ACC112 (cell line): ENCODE data around the gene FCER1A.

Experiments
- H2AFZ ChIP-seq: fragments of 200-600 bp; sonication (generic); one replicate; pipeline ENCODE4 v1.6.0; 2017; ENCODE audit warnings: antibody characterized with exemption, low read length; ENCODE audit not compliant: unreplicated experiment
- H3K27ac ChIP-seq: fragments of 200-600 bp; sonication (generic); 2 replicates; pipeline ENCODE4 v1.5.1; 2014; ENCODE audit warnings: low read depth, mild to moderate bottlenecking, antibody characterized with exemption, low read length, moderate library complexity
- H3K27me3 ChIP-seq: fragments of 200-600 bp; sonication (generic); 2 replicates; pipeline ENCODE4 v1.6.1; 2014; ENCODE audit warnings: mild to moderate bottlenecking, antibody characterized with exemption, low read length, moderate library complexity, mixed read lengths; ENCODE audit not compliant: insufficient read depth
- H3K36me3 ChIP-seq: fragments of 200-600 bp; sonication (generic); 2 replicates; pipeline ENCODE4 v1.6.1; 2016; ENCODE audit warnings: mild to moderate bottlenecking, antibody characterized with exemption, low read length, moderate library complexity, mixed read lengths; ENCODE audit not compliant: insufficient read depth
- H3K4me1 ChIP-seq: fragments of 200-600 bp; sonication (generic); one replicate; pipeline ENCODE4 v1.6.1; 2016; ENCODE audit warnings: low read length, mixed read lengths; ENCODE audit not compliant: insufficient read depth, unreplicated experiment, control insufficient read depth
- H3K4me3 ChIP-seq: fragments of 200-600 bp; sonication (generic); 2 replicates; pipeline ENCODE4 v1.5.1; 2014; ENCODE audit warnings: mild to moderate bottlenecking, low read depth, low read length
- H3K79me2 ChIP-seq: fragments of 200-600 bp; sonication (generic); one replicate; pipeline ENCODE4 v1.6.0; 2016; ENCODE audit warnings: low read length; ENCODE audit not compliant: control insufficient read depth, unreplicated experiment, insufficient read depth

Gene FCER1A

GRCh38 chr1:159302095-159302494, at the start of gene FCER1A:
TSS of gene FCER1A (plus strand) at chr1:159302336. CDS start at chr1:159302365, 29 bp downstream.
- Histone ChIP-seq H3K4me3 (no peak within 1 kb of the TSS), H3K27ac (no peak within 1 kb of the TSS), H3K36me3 (no peaks in the 10 kb centered on the region), H3K79me2 (no peaks in the 10 kb centered on the region), H2AFZ (no peak within 1 kb of the TSS), H3K4me1 (no peaks in the 10 kb centered on the region), H3K27me3 (peaks cover 5% of the 10 kb centered on the region)

DNA sequence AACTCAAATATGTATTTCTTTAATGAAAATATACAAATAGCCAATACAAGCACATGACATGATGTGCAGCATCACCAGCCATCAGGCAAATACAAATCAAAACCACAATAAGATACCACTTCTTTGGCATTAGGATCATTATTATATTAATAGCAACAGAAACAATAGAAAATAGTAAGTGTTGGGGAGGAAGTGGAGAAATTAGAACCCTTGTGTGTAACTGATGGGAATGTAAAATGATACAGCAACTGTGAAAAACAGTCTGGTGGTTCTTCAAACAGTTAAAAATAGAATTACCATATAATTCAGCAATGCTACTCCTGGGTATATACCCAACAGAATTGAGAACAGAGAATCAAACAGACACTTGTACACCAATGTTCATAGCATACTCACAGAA, 40.8 kb upstream of the FCER1A start:
- no peak overlapping the region for H3K27ac ChIP-seq
- H3K79me2 ChIP-seq: no peaks in the 10 kb centered on the region
- no peaks in the 10 kb centered on the region for H3K36me3 ChIP-seq
- peaks cover 4% of the 10 kb centered on the region for H3K4me1 ChIP-seq
- no peak overlapping the region for H3K4me3 ChIP-seq
- H2AFZ ChIP-seq: no peak overlapping the region
- no peaks in the 10 kb centered on the region for H3K27me3 ChIP-seq

- peaks cover 4% of the 10 kb centered on the region for H3K4me1 ChIP-seq
- no peak overlapping the region for H2AFZ ChIP-seq
- no peaks in the 10 kb centered on the region for H3K79me2 ChIP-seq
- H3K27me3 ChIP-seq: no peaks in the 10 kb centered on the region
- no peak overlapping the region for H3K4me3 ChIP-seq
- no peaks in the 10 kb centered on the region for H3K36me3 ChIP-seq
- no peak overlapping the region for H3K27ac ChIP-seq
These were observed 40.2 kb upstream of the FCER1A start for GRCh38 chr1:159261721-159262494.

GRCh38 chr1:159266832-159267231, 35.3 kb upstream of the FCER1A start:
- H3K4me3 ChIP-seq: no peak overlapping the region
- H3K79me2 ChIP-seq: no peaks in the 10 kb centered on the region
- no peak overlapping the region for H3K27ac ChIP-seq
- H2AFZ ChIP-seq: no peak overlapping the region
- no peaks in the 10 kb centered on the region for H3K4me1 ChIP-seq
- H3K27me3 ChIP-seq: peaks cover 12% of the 10 kb centered on the region; the same call in 1 of the 2 replicates
- H3K36me3 ChIP-seq: no peaks in the 10 kb centered on the region

GRCh38 chr1:159274631-159275030, 27.5 kb upstream of the FCER1A start:
- H3K79me2 ChIP-seq: no peaks in the 10 kb centered on the region
- no peaks in the 10 kb centered on the region for H3K36me3 ChIP-seq
- H3K27me3 ChIP-seq: peaks cover 28% of the 10 kb centered on the region
- H3K4me1 ChIP-seq: no peaks in the 10 kb centered on the region
- H2AFZ ChIP-seq: no peak overlapping the region
- no peak overlapping the region for H3K4me3 ChIP-seq
- no peak overlapping the region for H3K27ac ChIP-seq

DNA sequence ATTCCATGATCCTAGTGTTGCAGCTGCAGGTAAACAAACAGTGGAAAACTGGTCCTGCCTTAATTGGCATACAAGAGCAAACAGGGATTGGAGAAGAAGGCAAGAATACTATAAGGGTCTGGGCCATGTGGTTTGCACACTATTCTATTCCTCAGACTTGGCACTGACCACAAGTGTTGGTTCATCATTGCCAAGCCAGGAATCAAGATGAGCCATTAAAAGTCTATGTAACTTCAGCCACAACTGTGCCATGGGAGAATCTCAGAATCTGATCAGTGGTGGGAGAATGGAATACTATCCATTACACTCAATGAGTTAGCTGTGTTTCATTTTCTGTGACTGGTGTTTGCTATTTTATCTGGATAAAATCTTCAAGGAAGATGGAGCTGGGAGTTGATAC, 26.2 kb upstream of the FCER1A start:
- Histone ChIP-seq H3K4me3 (no peak overlapping the region), H3K27ac (no peak overlapping the region), H3K4me1 (no peaks in the 10 kb centered on the region), H3K79me2 (no peaks in the 10 kb centered on the region), H2AFZ (no peak overlapping the region), H3K36me3 (no peaks in the 10 kb centered on the region), H3K27me3 (peaks cover 35% of the 10 kb centered on the region)

GRCh38 chr1:159279773-159280172, 22.4 kb upstream of the FCER1A start:
- Histone ChIP-seq H3K4me3 (no peak overlapping the region), H3K36me3 (no peaks in the 10 kb centered on the region), H3K27ac (no peak overlapping the region), H3K79me2 (no peaks in the 10 kb centered on the region), H2AFZ (no peak overlapping the region), H3K27me3 (peaks cover 44% of the 10 kb centered on the region), H3K4me1 (peaks cover 9% of the 10 kb centered on the region)

- no peak overlapping the region for H2AFZ ChIP-seq
- H3K79me2 ChIP-seq: no peaks in the 10 kb centered on the region
- peaks cover 44% of the 10 kb centered on the region for H3K27me3 ChIP-seq
- peaks cover 9% of the 10 kb centered on the region for H3K4me1 ChIP-seq
- no peak overlapping the region for H3K27ac ChIP-seq
- no peaks in the 10 kb centered on the region for H3K36me3 ChIP-seq
- no peak overlapping the region for H3K4me3 ChIP-seq
These were observed 20.0 kb upstream of the FCER1A start for GRCh38 chr1:159282118-159282517.

GRCh38 chr1:159289060-159289459, 13.1 kb upstream of the FCER1A start:
- Histone ChIP-seq H3K4me1 (no peaks in the 10 kb centered on the region), H3K36me3 (no peaks in the 10 kb centered on the region), H3K79me2 (no peaks in the 10 kb centered on the region), H3K4me3 (no peak overlapping the region), H3K27ac (no peak overlapping the region), H2AFZ (no peak overlapping the region), H3K27me3 (peaks cover 29% of the 10 kb centered on the region; the same call in 1 of the 2 replicates)

GRCh38 chr1:159291424-159291823, 10.7 kb upstream of the FCER1A start:
- no peak overlapping the region for H3K27ac ChIP-seq
- no peaks in the 10 kb centered on the region for H3K4me1 ChIP-seq
- H3K79me2 ChIP-seq: no peaks in the 10 kb centered on the region
- peaks cover 27% of the 10 kb centered on the region; the same call in 1 of the 2 replicates for H3K27me3 ChIP-seq
- H3K4me3 ChIP-seq: no peak overlapping the region
- no peak overlapping the region for H2AFZ ChIP-seq
- H3K36me3 ChIP-seq: no peaks in the 10 kb centered on the region

DNA sequence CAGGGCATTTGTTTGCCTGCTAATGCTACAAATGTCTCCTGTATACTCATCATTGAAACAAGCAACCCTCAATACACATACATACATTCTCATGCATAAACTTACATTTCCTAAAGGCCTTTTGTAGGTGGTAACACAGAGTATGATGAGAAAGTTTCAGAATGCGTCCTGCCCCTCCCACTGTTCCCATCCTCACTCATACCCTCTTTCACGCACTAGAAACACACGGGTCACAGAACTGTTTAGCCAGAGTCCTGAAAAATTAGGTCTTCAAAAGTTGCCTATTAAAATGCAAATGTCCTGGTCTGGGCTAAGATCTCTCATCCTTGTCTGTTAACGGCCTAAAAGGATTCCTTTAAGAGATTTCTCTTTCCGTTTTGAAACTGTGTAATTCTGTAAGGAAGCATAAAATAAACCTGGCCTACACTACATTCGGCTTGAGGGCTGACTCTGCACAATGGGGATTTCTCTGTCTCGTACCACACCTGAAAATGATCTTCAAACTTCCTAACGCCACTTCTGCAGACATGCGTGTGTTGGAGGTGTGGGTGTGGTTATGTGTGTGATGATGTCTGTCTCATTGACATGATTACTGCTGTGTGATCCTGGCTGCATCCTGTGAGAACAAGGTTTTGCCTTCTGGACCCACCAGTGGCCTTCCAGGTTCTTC, 5.3 kb upstream of the FCER1A start:
- Histone ChIP-seq H3K27me3 (peaks cover 4% of the 10 kb centered on the region), H3K4me1 (no peaks in the 10 kb centered on the region), H3K79me2 (no peaks in the 10 kb centered on the region), H3K36me3 (no peaks in the 10 kb centered on the region), H3K4me3 (no peak overlapping the region), H2AFZ (no peak overlapping the region), H3K27ac (no peak overlapping the region)
